Measurements from ENCODE around the gene CIAPIN1.

The CIAPIN1 gene

DNA sequence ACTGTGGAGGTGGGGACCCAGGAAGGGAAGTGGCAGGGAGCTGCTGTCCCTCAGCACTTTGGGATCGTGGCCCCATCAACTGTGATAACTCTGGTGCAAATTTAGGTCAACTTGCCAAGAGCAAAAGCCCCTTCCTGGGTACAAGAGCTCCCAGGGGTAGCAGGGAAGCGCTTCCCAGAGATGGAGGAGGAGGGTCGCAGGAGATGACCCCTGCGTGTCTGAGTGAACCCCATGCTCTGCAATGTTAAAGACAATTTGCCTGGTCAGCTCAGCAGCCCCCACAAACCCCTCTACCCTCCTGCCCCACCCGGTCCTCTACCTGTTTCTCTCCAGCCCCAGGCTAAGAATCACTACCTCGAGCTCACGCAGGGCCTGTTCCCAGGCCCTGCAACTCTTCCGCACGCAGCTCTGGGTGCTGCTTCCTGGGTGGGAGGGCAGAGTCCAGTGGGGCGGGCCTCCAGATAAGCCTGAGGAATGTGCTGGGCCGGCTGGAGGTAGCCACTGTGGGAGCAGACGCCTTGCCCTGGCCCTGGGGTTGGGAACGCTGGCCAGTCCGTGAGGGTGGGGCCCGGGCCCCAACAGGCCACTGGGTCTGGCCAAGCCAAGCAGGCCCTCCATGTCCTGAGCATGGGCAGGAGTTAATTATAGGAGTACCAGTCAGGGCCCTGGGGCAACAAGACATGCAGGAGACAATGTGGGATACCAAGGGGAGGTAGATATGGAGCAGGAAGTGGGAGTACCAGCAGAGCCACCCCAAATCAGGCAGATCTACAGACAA is 33.0 kb upstream of the CIAPIN1 start:
- in situ Hi-C loops (cut with MboI; ENCODE audit: low sequenced_read_pairs, unreplicated experiment), result no loop called here
- TF ChIP-seq, protein P1, sequence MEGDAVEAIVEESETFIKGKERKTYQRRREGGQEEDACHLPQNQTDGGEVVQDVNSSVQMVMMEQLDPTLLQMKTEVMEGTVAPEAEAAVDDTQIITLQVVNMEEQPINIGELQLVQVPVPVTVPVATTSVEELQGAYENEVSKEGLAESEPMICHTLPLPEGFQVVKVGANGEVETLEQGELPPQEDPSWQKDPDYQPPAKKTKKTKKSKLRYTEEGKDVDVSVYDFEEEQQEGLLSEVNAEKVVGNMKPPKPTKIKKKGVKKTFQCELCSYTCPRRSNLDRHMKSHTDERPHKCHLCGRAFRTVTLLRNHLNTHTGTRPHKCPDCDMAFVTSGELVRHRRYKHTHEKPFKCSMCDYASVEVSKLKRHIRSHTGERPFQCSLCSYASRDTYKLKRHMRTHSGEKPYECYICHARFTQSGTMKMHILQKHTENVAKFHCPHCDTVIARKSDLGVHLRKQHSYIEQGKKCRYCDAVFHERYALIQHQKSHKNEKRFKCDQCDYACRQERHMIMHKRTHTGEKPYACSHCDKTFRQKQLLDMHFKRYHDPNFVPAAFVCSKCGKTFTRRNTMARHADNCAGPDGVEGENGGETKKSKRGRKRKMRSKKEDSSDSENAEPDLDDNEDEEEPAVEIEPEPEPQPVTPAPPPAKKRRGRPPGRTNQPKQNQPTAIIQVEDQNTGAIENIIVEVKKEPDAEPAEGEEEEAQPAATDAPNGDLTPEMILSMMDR (IDR thresholded peaks at IDR 0.05; ENCODE audit: borderline replicate concordance, control extremely low read depth, extremely low read depth, insufficient read depth, missing control alignments), result no peak
- DNase-seq (ENCODE audit: low spot score), result no peak

DNA sequence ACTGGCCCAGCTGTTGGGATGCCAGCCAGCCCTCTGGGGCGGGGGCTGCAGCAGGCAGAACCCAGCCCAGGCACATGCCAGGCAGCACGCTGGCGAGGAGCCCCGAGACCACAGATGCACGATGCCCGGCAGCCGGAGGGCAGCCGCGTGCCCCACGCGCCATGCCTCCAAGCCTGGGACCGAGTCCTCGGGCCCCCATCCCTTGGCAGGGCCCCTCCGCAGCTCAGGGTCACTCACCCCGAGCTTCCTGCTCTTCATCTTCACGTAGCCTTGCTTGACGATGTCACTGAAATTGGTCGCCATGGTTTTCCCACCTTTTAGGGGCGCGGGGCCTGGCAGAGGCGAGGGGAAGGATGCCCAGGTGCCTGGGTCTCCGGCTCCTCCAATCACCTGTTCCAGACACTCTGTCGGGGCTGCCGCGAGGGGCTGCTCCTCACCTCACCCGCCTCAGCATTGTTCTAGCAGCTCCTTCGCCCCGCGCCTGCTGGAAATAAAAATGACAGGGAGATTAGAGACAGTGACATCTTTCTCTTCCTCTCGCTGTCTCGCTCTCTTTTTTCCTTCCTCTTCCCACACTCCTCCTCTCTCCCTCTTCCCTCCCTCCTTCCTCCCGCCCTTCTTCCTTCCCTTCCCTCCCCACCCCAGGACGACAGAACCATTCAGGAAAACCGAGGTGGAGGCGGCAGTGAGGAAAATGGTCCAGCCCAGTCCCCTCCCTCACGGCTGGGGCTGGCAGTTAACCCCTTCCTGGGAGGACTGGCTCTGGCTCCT is 32.2 kb upstream of the CIAPIN1 start:
- DNase-seq (ENCODE audit: low spot score), result no peak
- in situ Hi-C loops (cut with MboI; ENCODE audit: low sequenced_read_pairs, unreplicated experiment), result no loop called here
- TF ChIP-seq, protein P1 (IDR thresholded peaks at IDR 0.05; ENCODE audit: borderline replicate concordance, control extremely low read depth, extremely low read depth, insufficient read depth, missing control alignments), result no peak

DNA sequence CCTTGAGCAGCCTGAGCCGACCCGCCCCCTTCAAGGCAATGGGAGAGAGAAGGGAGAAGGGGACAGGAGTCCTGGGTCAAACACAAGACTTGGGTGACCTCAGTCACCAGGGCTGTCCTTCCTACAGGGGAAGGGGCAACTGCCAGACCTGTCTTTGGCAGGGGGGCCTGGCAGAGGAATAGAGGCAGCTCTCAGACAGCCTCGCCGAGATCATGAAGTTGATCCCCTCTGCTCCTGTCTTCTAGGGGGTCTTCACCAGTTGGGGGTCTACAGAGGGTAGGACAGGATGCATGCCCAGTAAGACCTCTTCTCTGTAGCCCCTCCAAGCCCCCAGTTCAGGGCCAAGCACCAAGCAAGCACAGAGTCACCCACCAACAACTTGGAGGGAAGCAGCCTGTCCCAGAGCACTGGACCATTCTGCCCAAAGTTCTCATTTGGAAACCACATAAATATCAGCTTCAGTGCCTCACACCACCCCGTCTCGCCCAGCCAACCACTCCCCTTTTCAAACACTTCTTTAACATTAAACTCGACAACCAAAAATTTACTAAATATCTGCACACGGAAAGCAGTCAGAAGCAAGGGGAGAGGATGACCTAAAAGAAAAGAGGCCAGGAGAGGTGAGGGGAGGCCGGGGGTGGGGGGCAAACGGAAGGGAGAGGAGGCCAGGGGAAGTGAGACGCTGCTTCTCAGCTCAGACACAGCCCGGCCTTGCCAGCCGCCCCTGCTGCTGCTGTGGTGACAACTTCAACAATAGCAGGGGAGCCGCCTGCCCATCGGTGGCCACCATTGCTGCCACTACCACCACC is 31.4 kb upstream of the CIAPIN1 start:
- TF ChIP-seq, protein P1 (IDR thresholded peaks at IDR 0.05; ENCODE audit: borderline replicate concordance, control extremely low read depth, extremely low read depth, insufficient read depth, missing control alignments), result no peak
- DNase-seq (ENCODE audit: low spot score), result no peak
- in situ Hi-C loops (cut with MboI; ENCODE audit: low sequenced_read_pairs, unreplicated experiment), result no loop called here

DNA sequence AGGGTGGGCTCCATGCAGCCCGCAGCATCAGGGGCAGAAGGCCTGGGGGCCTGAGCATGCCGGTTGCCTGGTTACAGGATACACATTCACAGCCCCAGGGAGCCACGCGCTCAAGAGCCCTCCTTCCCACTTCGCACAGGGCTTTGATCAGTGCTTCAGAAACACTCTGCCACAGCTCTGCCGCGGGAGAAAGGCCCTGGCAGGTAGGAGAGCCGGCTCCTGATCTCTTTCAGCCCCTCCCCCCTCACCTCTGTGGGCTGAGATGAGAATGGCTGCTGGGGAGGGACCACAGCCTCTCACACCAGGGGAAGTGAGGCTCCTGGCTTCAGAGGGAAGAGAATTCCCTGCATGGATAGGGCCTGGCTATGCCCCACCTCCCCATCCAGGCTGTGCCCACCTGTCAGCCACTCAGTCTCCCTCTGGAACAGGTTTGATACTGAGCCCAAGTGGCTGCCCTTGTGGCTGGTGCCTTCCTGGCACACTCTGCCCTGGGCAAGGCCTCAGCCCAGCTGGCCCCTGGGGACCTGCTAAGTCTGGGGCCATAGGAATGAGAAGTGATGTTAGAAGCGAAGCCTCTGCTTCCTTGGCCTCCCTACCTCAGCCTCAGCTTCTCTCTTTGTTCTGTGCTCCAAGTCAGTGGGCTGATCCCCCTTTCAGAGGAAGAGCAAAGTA is 30.5 kb upstream of the CIAPIN1 start:
- DNase-seq (ENCODE audit: low spot score), result no peak
- TF ChIP-seq, protein P1 (IDR thresholded peaks at IDR 0.05; ENCODE audit: borderline replicate concordance, control extremely low read depth, extremely low read depth, insufficient read depth, missing control alignments), result no peak
- in situ Hi-C loops (cut with MboI; ENCODE audit: low sequenced_read_pairs, unreplicated experiment), result no loop called here

DNA sequence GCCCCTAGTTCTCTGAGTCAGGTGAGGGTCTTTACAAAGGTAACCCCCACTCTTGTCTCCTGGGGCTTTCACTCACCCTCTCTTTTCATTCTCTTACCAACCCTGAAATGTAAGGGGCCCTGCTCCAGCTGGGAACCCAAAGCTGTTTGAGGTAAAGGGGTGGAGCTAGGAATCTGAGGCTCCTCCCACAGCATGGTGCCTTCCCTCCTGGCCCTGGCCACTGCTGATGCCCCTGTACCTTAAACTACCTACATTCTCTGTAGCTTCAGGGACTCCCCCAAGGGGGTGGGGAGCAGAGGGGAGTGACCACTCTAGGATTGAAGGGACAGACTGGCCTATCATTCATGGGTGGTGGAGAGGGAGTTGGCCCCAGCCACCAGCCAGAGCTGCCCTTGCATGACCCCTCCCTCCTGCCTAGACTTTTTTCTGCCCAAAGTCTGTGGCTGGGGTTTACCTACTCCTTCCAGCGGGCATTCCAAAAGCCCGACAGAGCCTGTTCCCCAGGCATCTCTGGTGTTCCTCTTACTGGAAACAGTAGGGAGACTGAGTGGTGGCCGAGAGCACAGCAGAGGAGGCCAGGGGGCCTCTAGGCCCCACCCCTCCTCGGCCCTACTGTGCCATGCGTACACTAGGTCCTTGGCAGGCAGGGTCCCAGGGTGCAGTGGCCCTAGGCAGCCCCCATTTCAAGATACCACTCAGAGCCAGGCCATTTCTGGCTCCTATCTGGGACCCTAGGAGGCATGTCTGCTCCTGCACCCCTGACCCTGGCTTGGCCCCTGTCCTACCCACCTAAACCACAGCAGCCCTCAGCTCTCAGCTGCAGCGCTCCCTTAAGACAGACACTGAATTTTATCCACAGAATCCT is 29.6 kb upstream of the CIAPIN1 start:
- in situ Hi-C loops (cut with MboI; ENCODE audit: low sequenced_read_pairs, unreplicated experiment), result no loop called here
- TF ChIP-seq, protein P1 (IDR thresholded peaks at IDR 0.05; ENCODE audit: borderline replicate concordance, control extremely low read depth, extremely low read depth, insufficient read depth, missing control alignments), result no peak
- DNase-seq (ENCODE audit: low spot score), result no peak

All from GM13976 (cell line).